ENCODE results near the gene SMARCD3.

SMARCD3 gene

DNA sequence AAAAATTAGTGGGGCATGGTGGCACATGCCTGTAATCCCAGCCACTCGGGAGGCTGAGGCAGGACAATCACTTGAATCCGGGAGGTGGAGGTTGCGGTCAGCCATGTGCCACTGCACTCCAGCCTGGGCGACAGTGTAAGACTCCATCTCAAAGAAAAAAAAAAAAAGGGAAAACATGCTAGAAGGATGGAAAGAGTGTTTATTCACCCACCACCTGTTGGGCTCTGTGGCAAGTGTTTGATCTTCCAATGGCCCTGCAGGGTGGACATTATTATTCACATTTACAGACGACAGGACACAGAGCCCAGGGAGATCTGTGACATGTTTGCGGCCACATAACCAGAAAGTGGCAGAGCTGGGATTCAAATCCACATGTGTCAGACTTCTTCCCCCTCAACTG is 33.2 kb upstream of the SMARCD3 start:
- Histone ChIP-seq H3K27me3 (ENCODE audit: insufficient read depth, poor library complexity, severe bottlenecking) (no peaks in the 10 kb centered on the region), H3K4me3 (replicated peaks; ENCODE audit: insufficient read depth, low read length) (no peak overlapping the region), H3K27ac (replicated peaks) (no peak overlapping the region)
- TF ChIP-seq SPI1 (IDR thresholded peaks at IDR 0.05; ENCODE audit: borderline replicate concordance, low read depth) (no peak), GABPA (IDR thresholded peaks at IDR 0.05; ENCODE audit: low read depth) (no peak)
- TF ChIP-seq, protein P1, sequence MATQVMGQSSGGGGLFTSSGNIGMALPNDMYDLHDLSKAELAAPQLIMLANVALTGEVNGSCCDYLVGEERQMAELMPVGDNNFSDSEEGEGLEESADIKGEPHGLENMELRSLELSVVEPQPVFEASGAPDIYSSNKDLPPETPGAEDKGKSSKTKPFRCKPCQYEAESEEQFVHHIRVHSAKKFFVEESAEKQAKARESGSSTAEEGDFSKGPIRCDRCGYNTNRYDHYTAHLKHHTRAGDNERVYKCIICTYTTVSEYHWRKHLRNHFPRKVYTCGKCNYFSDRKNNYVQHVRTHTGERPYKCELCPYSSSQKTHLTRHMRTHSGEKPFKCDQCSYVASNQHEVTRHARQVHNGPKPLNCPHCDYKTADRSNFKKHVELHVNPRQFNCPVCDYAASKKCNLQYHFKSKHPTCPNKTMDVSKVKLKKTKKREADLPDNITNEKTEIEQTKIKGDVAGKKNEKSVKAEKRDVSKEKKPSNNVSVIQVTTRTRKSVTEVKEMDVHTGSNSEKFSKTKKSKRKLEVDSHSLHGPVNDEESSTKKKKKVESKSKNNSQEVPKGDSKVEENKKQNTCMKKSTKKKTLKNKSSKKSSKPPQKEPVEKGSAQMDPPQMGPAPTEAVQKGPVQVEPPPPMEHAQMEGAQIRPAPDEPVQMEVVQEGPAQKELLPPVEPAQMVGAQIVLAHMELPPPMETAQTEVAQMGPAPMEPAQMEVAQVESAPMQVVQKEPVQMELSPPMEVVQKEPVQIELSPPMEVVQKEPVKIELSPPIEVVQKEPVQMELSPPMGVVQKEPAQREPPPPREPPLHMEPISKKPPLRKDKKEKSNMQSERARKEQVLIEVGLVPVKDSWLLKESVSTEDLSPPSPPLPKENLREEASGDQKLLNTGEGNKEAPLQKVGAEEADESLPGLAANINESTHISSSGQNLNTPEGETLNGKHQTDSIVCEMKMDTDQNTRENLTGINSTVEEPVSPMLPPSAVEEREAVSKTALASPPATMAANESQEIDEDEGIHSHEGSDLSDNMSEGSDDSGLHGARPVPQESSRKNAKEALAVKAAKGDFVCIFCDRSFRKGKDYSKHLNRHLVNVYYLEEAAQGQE (IDR thresholded peaks at IDR 0.05; ENCODE audit: insufficient replicate concordance, low read depth) = no peak
- DNase-seq (ENCODE audit: low read depth in 1 of 2, low spot score in 1 of 2) = no peak

DNA sequence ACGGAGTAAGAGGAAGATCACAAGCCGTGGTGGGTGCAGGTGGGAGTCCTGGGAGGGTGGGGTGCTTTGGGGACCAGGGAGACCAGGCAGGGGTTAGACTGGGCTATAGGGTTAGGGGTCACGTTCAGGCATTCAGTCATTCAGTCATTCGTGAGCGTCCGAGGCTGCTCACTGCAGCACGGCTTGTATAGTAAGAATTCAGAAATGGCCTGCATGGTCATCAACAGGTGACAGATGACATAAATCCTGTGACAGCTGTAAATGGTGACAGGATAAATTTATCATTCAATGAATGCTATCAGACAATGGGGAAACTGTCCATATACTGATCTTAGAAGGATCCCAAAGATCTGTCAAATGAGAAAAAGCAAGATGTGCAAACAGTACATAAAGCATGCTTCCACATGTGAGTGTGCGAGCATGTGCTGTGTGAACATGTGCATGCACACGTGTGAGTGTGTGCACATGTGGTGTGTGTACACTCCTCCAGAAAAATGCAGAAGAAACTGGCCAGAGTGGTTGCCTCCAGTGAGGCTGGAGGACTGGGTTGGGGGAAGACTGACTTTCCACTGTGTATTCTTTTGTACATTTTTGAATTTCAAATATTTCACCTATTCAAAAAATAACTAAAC is 32.0 kb upstream of the SMARCD3 start:
- Histone ChIP-seq H3K4me3 (replicated peaks; ENCODE audit: insufficient read depth, low read length) (no peak overlapping the region), H3K27ac (replicated peaks) (no peak overlapping the region), H3K27me3 (ENCODE audit: insufficient read depth, poor library complexity, severe bottlenecking) (no peaks in the 10 kb centered on the region)
- TF ChIP-seq POLR2AphosphoS5 (IDR thresholded peaks at IDR 0.05; ENCODE audit: low read depth) = no peak
- TF ChIP-seq, protein P1 (IDR thresholded peaks at IDR 0.05; ENCODE audit: insufficient replicate concordance, low read depth) = no peak
- no peak for TF ChIP-seq SPI1 (IDR thresholded peaks at IDR 0.05; ENCODE audit: borderline replicate concordance, low read depth)
- TF ChIP-seq, protein P2, sequence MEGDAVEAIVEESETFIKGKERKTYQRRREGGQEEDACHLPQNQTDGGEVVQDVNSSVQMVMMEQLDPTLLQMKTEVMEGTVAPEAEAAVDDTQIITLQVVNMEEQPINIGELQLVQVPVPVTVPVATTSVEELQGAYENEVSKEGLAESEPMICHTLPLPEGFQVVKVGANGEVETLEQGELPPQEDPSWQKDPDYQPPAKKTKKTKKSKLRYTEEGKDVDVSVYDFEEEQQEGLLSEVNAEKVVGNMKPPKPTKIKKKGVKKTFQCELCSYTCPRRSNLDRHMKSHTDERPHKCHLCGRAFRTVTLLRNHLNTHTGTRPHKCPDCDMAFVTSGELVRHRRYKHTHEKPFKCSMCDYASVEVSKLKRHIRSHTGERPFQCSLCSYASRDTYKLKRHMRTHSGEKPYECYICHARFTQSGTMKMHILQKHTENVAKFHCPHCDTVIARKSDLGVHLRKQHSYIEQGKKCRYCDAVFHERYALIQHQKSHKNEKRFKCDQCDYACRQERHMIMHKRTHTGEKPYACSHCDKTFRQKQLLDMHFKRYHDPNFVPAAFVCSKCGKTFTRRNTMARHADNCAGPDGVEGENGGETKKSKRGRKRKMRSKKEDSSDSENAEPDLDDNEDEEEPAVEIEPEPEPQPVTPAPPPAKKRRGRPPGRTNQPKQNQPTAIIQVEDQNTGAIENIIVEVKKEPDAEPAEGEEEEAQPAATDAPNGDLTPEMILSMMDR (IDR thresholded peaks at IDR 0.05; ENCODE audit: insufficient read depth, low read length) = no peak
- TF ChIP-seq GABPA (IDR thresholded peaks at IDR 0.05; ENCODE audit: low read depth) = no peak
- DNase-seq (ENCODE audit: low read depth in 1 of 2, low spot score in 1 of 2) = no peak

DNA sequence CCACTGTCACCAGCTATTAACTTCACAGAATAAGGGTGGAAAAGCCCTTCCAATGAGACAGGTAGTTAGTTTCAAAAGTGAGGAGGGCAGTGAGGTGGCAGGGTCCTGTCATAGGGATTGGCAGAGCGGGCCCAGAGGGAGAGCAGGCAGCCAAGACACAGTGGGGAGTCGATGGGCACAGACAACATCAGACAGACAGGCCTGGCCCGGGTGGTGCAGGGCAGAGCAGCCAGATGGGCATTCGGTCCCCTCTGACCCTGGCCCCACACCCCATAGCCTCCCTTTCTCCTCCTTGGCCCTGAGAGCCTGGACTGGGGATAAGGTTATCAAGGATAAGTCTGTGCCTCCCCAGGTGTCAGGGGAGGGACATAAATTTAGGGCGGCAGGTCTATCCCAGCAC is 31.4 kb upstream of the SMARCD3 start:
- no peak for DNase-seq (ENCODE audit: low read depth in 1 of 2, low spot score in 1 of 2)
- no peaks in the 10 kb centered on the region for H3K27me3 ChIP-seq (ENCODE audit: insufficient read depth, poor library complexity, severe bottlenecking)
- H3K4me3 ChIP-seq (replicated peaks; ENCODE audit: insufficient read depth, low read length) = no peak overlapping the region
- no peak overlapping the region for H3K27ac ChIP-seq (replicated peaks)
- no peak for TF ChIP-seq GABPA (IDR thresholded peaks at IDR 0.05; ENCODE audit: low read depth)
- no peak for TF ChIP-seq POLR2AphosphoS5 (IDR thresholded peaks at IDR 0.05; ENCODE audit: low read depth)
- TF ChIP-seq, protein P2 (IDR thresholded peaks at IDR 0.05; ENCODE audit: insufficient read depth, low read length) = no peak

DNA sequence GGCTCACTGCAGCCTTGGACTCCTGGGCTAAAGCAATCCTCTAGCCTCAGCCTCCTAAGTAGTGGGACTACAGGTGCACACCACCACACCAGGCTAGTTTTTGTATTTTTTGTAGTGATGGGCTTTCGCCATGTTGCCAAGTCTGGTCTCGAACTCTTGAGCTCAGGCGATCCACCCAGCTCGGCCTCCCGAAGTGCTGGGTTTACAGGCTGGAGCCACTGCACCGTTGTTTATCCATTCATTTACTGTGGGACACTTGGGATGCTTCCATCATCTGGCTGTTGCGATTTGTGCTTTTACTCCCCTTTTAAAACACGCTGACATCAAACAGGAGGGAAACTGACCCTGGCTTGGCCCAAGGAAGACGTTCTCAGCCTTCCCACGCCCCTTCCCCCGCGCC is 30.5 kb upstream of the SMARCD3 start:
- DNase-seq (ENCODE audit: low read depth in 1 of 2, low spot score in 1 of 2) = no peak
- Histone ChIP-seq H3K27me3 (ENCODE audit: insufficient read depth, poor library complexity, severe bottlenecking) (no peaks in the 10 kb centered on the region), H3K4me3 (replicated peaks; ENCODE audit: insufficient read depth, low read length) (no peak overlapping the region), H3K27ac (replicated peaks) (no peak overlapping the region)
- TF ChIP-seq, protein P1 (IDR thresholded peaks at IDR 0.05; ENCODE audit: insufficient replicate concordance, low read depth) = no peak
- TF ChIP-seq, protein P2 (IDR thresholded peaks at IDR 0.05; ENCODE audit: insufficient read depth, low read length) = no peak
- TF ChIP-seq GABPA (IDR thresholded peaks at IDR 0.05; ENCODE audit: low read depth) (no peak), SPI1 (IDR thresholded peaks at IDR 0.05; ENCODE audit: borderline replicate concordance, low read depth) (no peak), POLR2AphosphoS5 (IDR thresholded peaks at IDR 0.05; ENCODE audit: low read depth) (no peak)
